Central memory CD8-positive, alpha-beta T cell (primary cell): ENCODE measurements around the gene EHBP1.

Experiments
- ATAC-seq: fragments of 150-1000 bp; cut with Tn5 transposase; replicated peaks from 2 replicates; pipeline ENCODE4 v1.10.0; 2022; ENCODE audit warnings: mild to moderate bottlenecking, moderate FRiP score, moderate number of reproducible peaks; ENCODE audit not compliant: poor library complexity, severe bottlenecking; ENCODE audit errors: extremely low read depth
- DNase-seq, 2 donors: peaks; one replicate each; pipeline ENCODE4 v3.0.0; 2021; ENCODE audit warnings: low spot score in 2 of 2
- H3K27ac Mint-ChIP-seq: one replicate; pipeline ENCODE4 v1.8.0; 2022; ENCODE audit warnings: low read depth, mild to moderate bottlenecking, moderate library complexity, mixed read lengths
- H3K27me3 Mint-ChIP-seq: one replicate; pipeline ENCODE4 v1.8.0; 2022; ENCODE audit warnings: mixed read lengths
- H3K36me3 Mint-ChIP-seq: one replicate; pipeline ENCODE4 v1.8.0; 2022; ENCODE audit warnings: mild to moderate bottlenecking, moderate library complexity, mixed read lengths; ENCODE audit not compliant: insufficient read depth
- H3K4me1 Mint-ChIP-seq: one replicate; pipeline ENCODE4 v1.8.0; 2022; ENCODE audit warnings: mixed read lengths
- H3K4me3 Mint-ChIP-seq: one replicate; pipeline ENCODE4 v1.8.0; 2022; ENCODE audit warnings: mild to moderate bottlenecking, moderate library complexity, mixed read lengths
- H3K9me3 Mint-ChIP-seq: one replicate; pipeline ENCODE4 v1.8.0; 2022; ENCODE audit warnings: mixed read lengths

Gene EHBP1

GRCh38 chr2:62992561-62992960 is 287.0 kb downstream of the EHBP1 start:
- no peaks in the 10 kb centered on the region for H3K9me3 Mint-ChIP-seq
- no peak overlapping the region for H3K27ac Mint-ChIP-seq
- no peaks in the 10 kb centered on the region for H3K4me1 Mint-ChIP-seq
- H3K27me3 Mint-ChIP-seq = no peaks in the 10 kb centered on the region
- H3K4me3 Mint-ChIP-seq = no peak overlapping the region
- ATAC-seq (no peak), DNase-seq (no peak)
- H3K36me3 Mint-ChIP-seq = peaks cover 9% of the 10 kb centered on the region

DNA sequence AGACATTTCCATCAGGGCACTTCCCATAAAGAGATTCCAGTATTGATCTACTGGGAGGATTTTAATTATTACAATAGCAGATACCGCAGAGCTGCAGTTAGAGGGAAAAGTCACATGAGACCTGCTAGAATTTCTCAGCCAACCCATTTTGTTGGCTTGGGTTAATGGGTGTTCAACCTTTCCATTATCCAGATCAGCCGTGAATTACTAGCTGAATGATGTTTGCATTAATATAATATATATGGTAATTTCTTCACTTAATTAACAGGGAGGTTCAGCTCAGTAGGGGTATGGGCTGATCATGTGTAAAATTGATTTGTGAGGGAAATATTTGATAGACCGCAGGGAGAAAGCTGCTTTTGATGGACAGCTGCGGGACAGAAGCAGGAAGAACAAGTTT is 288.7 kb downstream of the EHBP1 start:
- no peak for ATAC-seq
- no peak for DNase-seq
- H3K36me3 Mint-ChIP-seq = peaks cover 10% of the 10 kb centered on the region
- no peak overlapping the region for H3K27ac Mint-ChIP-seq
- H3K4me3 Mint-ChIP-seq = no peak overlapping the region
- no peaks in the 10 kb centered on the region for H3K9me3 Mint-ChIP-seq
- H3K4me1 Mint-ChIP-seq = no peaks in the 10 kb centered on the region
- no peaks in the 10 kb centered on the region for H3K27me3 Mint-ChIP-seq

DNA sequence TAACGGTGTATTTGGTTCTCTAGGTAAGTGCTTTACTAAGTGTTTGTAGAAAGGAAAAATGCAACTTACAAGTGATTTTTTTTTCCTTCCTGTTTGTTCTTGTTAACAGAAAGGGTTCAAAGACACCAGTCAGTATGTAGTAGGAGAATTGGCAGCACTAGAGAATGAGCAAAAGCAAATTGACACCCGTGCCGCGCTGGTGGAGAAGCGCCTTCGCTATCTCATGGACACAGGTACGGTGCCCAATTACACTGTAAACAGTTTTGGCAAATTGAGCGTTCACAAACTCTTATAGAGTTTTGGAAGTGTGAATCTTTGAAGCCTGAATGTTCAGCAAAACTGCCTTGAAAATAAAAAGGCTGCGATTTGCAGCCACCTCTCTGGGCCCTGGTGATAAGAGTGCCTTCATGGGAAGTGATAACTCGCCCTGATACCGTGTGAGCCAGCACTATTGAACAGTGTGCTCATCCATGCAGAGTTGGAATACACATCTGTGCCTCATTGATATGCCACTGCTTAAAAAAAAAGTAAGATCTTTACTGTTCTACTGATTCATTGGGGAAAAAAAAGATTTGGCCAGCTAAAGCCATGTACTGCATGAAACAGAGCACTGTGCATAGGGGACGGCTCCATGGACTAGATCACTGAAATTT is 291.1 kb downstream of the EHBP1 start:
- no peaks in the 10 kb centered on the region for H3K9me3 Mint-ChIP-seq
- peaks cover 14% of the 10 kb centered on the region for H3K36me3 Mint-ChIP-seq
- H3K27ac Mint-ChIP-seq = no peak overlapping the region
- H3K4me3 Mint-ChIP-seq = no peak overlapping the region
- no peaks in the 10 kb centered on the region for H3K4me1 Mint-ChIP-seq
- ATAC-seq = no peak
- H3K27me3 Mint-ChIP-seq = no peaks in the 10 kb centered on the region
- DNase-seq = no peak

DNA sequence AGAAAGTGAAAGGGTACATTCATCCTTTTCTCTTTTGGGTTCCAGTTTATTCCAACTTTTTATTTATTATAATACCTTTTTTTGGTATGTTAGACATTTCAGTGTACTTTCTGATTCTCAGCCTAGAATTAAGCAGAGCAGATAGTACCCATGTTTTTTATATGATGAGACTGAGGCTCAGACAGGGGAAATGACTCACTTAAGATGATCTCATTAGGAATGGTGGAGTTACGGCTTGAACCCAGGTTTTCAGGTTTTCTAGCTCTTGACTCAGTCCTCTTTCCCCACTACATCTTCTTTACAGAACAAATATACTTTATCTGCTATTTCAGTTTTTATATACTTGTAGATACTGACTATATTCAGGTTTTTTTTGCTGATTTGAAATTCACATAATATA is 293.4 kb downstream of the EHBP1 start:
- Mint-ChIP-seq H3K27me3 (no peaks in the 10 kb centered on the region), H3K4me3 (no peak overlapping the region), H3K36me3 (peaks cover 11% of the 10 kb centered on the region), H3K4me1 (no peaks in the 10 kb centered on the region), H3K9me3 (no peaks in the 10 kb centered on the region), H3K27ac (no peak overlapping the region)
- ATAC-seq (no peak), DNase-seq (no peak)

GRCh38 chr2:62999905-63000304 is 294.4 kb downstream of the EHBP1 start:
- H3K27ac Mint-ChIP-seq = no peak overlapping the region
- H3K4me3 Mint-ChIP-seq = no peak overlapping the region
- DNase-seq = no peak
- no peak for ATAC-seq
- peaks cover 10% of the 10 kb centered on the region for H3K36me3 Mint-ChIP-seq
- no peaks in the 10 kb centered on the region for H3K27me3 Mint-ChIP-seq
- no peaks in the 10 kb centered on the region for H3K9me3 Mint-ChIP-seq
- no peaks in the 10 kb centered on the region for H3K4me1 Mint-ChIP-seq

DNA sequence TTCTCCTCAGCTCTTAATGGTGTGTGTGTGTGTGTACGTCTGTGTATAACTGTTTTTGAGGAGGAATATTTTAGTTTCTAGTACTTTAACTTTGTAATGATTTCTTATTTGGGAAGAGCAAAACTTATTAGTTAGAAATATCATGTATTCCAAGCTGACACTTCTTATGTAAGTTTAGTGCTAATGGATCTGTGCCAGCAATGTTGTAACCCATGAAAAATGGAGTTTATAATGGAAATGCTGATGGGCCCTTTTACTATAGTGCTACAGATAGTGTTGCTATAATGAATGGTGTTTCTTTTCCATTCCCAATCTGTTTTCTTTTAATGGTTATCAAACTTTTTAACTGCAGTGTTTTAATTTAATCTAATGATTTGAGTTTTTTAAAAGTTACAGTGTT is 295.3 kb downstream of the EHBP1 start:
- Mint-ChIP-seq H3K36me3 (peaks cover 10% of the 10 kb centered on the region), H3K27ac (no peak overlapping the region), H3K9me3 (no peaks in the 10 kb centered on the region), H3K4me3 (no peak overlapping the region), H3K27me3 (no peaks in the 10 kb centered on the region), H3K4me1 (no peaks in the 10 kb centered on the region)
- no peak for ATAC-seq
- no peak for DNase-seq

GRCh38 chr2:63001576-63001975 is 296.1 kb downstream of the EHBP1 start:
- peaks cover 10% of the 10 kb centered on the region for H3K36me3 Mint-ChIP-seq
- H3K4me1 Mint-ChIP-seq = no peaks in the 10 kb centered on the region
- DNase-seq (no peak), ATAC-seq (no peak)
- no peak overlapping the region for H3K27ac Mint-ChIP-seq
- H3K9me3 Mint-ChIP-seq = no peaks in the 10 kb centered on the region
- no peaks in the 10 kb centered on the region for H3K27me3 Mint-ChIP-seq
- H3K4me3 Mint-ChIP-seq = no peak overlapping the region

DNA sequence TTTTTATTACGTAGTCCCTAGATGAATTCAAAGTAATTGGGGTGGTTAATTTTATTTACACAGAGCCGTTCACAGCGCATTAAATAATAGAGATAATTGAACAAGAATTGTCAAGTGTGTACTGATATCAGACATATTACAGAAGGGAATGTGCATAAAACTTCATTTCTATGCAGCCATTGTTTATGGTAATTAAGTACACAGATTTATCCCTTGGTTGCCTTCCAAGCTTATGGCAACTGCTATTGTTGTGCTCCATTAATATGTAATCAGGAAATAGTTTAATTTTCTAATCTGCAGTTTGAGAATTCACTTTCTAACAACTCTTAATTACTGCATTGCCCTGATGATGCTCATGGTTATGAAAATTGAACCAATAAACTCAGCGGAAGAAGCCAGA is 297.8 kb downstream of the EHBP1 start:
- H3K27me3 Mint-ChIP-seq = no peaks in the 10 kb centered on the region
- H3K4me1 Mint-ChIP-seq = no peaks in the 10 kb centered on the region
- H3K9me3 Mint-ChIP-seq = no peaks in the 10 kb centered on the region
- peaks cover 5% of the 10 kb centered on the region for H3K36me3 Mint-ChIP-seq
- H3K27ac Mint-ChIP-seq = no peak overlapping the region
- DNase-seq (no peak), ATAC-seq (no peak)
- no peak overlapping the region for H3K4me3 Mint-ChIP-seq

DNA sequence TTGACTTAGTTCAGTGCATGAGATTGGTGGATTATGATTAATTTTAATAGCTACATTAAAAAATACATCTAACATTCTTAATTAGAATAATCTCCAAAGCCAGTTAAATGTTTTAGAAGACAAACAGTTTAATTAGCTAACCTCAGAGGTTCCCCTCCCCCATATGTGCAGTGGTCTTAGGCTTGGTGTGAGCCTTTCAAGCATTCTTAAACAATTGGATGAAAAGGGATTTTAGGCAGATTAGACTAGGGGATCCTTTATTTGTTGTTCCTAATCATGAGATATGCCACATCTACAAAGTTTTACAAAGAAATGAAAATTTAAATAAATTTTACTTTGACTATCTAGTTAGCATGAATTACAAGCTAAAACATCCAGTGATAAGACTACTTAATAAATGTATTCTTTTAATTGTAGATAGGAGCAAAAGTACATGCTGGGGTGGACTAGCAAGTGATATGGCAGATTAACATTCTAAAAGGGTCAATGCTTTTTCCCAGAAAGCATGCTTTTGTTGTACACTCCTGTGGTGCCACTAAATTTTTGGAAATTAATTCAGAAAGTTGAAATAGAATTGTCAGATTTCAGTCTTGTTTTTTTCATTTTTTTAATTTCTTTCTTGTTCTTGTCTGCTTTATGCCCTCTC is 302.4 kb downstream of the EHBP1 start:
- Mint-ChIP-seq H3K4me3 (no peak overlapping the region), H3K27ac (no peak overlapping the region), H3K27me3 (no peaks in the 10 kb centered on the region), H3K4me1 (no peaks in the 10 kb centered on the region), H3K36me3 (peaks cover 1% of the 10 kb centered on the region), H3K9me3 (no peaks in the 10 kb centered on the region)
- ATAC-seq (no peak), DNase-seq (no peak)

DNA sequence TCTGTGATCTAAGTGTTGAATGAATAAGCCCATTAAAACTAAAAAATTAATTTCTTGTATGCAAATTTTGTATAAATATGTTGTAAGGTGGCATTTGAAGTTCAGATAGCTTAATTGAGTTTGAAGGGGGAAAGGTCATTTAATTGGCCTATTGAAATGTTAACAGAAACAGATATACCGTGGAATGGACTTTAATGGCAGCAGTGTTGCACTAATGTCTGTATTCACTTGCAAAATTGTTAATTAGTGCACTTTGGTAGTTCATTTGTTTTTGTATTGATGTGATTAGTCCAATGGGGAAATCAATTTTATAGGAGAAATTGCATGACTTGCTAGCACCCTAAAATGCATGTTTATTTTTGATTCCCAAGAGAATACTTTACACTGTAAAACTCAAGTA is 303.3 kb downstream of the EHBP1 start:
- Mint-ChIP-seq H3K9me3 (no peaks in the 10 kb centered on the region), H3K4me3 (no peak overlapping the region), H3K27ac (no peak overlapping the region), H3K27me3 (no peaks in the 10 kb centered on the region), H3K4me1 (no peaks in the 10 kb centered on the region), H3K36me3 (peaks cover 1% of the 10 kb centered on the region)
- no peak for DNase-seq
- no peak for ATAC-seq

DNA sequence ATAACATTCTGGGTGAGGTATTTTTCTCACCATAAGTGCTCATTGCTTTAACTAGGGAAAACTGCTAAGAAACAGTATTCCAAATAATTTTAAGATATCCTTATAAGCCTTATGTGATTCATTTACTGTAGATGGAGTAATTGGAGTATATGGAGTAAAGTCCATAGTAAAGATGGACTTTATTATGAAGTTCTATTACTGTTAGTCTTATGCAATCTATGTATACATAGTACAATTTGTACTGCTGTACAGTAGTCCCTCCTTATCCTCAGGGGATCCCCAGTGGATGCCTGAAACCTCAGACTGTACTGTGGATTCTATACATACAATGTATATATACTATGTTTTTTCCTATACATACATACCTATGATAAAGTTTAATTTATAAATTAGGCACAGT is 304.0 kb downstream of the EHBP1 start:
- Mint-ChIP-seq H3K4me1 (no peaks in the 10 kb centered on the region), H3K36me3 (peaks cover 1% of the 10 kb centered on the region), H3K4me3 (no peak overlapping the region), H3K27me3 (no peaks in the 10 kb centered on the region), H3K9me3 (no peaks in the 10 kb centered on the region), H3K27ac (no peak overlapping the region)
- no peak for ATAC-seq
- no peak for DNase-seq

GRCh38 chr2:63012541-63012940 is 307.0 kb downstream of the EHBP1 start:
- no peaks in the 10 kb centered on the region for H3K4me1 Mint-ChIP-seq

DNA sequence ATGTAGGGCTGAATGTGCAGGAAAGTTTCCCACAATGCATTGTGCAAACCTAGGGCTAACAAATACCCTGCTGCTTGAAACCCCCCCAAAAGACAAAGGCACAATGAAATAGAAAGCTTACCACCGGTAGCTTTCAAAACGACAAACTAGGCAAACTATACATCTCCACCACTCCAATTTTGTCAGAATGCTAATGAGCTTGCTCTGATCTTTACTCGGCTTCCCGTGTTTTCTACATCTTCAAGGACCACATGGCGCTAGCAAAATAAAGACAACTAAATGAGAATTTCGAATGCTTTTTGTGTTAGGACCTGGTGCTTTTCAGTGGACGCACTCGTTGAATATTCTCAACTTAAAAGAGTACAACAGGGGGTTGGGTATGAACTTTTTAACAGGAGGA is 307.9 kb downstream of the EHBP1 start:
- Mint-ChIP-seq H3K9me3 (no peaks in the 10 kb centered on the region), H3K27ac (no peak overlapping the region), H3K27me3 (no peaks in the 10 kb centered on the region), H3K36me3 (peaks cover 3% of the 10 kb centered on the region), H3K4me1 (no peaks in the 10 kb centered on the region), H3K4me3 (no peak overlapping the region)
- DNase-seq = no peak
- no peak for ATAC-seq

More at GRCh38 chr2:63012541-63012940, 307.0 kb downstream of the EHBP1 start:
- H3K9me3 Mint-ChIP-seq = no peaks in the 10 kb centered on the region
- H3K27ac Mint-ChIP-seq = no peak overlapping the region
- no peaks in the 10 kb centered on the region for H3K27me3 Mint-ChIP-seq
- ATAC-seq (no peak), DNase-seq (no peak)
- peaks cover 3% of the 10 kb centered on the region for H3K36me3 Mint-ChIP-seq
- H3K4me3 Mint-ChIP-seq = no peak overlapping the region
